Trophoblast cell (in vitro differentiated cells and primary cell): ENCODE results near the gene HIGD1C.
"Not testable (repeated sequence)": the region's sequence is repeated elsewhere in the genome, so short reads cannot be mapped to it uniquely, and the experiment has no call there.

ENCODE experiments used
- DNase-seq, 2 donors: peaks; one replicate each; pipeline ENCODE4 v3.0.0-alpha.2; 2016
- H2AFZ ChIP-seq: 2 replicates; pipeline ENCODE4 v1.6.1; 2013; ENCODE audit warnings: low read length, moderate library complexity, mild to moderate bottlenecking; ENCODE audit not compliant: insufficient read depth, poor library complexity
- H2AK5ac ChIP-seq: 2 replicates; pipeline ENCODE4 v1.6.1; 2013; ENCODE audit warnings: mild to moderate bottlenecking, low read length
- H2BK120ac ChIP-seq: 2 replicates; pipeline ENCODE4 v1.6.1; 2013; ENCODE audit warnings: low read length, mild to moderate bottlenecking, moderate library complexity; ENCODE audit not compliant: insufficient read depth, poor library complexity
- H2BK12ac ChIP-seq: 2 replicates; pipeline ENCODE4 v1.6.1; 2013; ENCODE audit warnings: mild to moderate bottlenecking, low read length, moderate library complexity
- H2BK5ac ChIP-seq: 2 replicates; pipeline ENCODE4 v1.6.1; 2013; ENCODE audit warnings: low read length, low read depth, moderate library complexity, mild to moderate bottlenecking; ENCODE audit not compliant: poor library complexity
- H3K14ac ChIP-seq: 2 replicates; pipeline ENCODE4 v1.6.1; 2013; ENCODE audit warnings: mild to moderate bottlenecking, low read length
- H3K18ac ChIP-seq: 2 replicates; pipeline ENCODE4 v1.6.1; 2013; ENCODE audit warnings: mild to moderate bottlenecking, low read length
- H3K23ac ChIP-seq: 2 replicates; pipeline ENCODE4 v1.6.1; 2013; ENCODE audit warnings: low read length
- H3K27ac ChIP-seq: 2 replicates; pipeline ENCODE4 v1.5.1; 2013; ENCODE audit warnings: low read depth, mild to moderate bottlenecking, inconsistent platforms, low read length, moderate library complexity
- H3K27me3 ChIP-seq: 2 replicates; pipeline ENCODE4 v1.6.1; 2013; ENCODE audit warnings: inconsistent platforms, mild to moderate bottlenecking, low read length, moderate library complexity; ENCODE audit not compliant: insufficient read depth
- H3K36me3 ChIP-seq, 2 experiments: 1 replicate in 1 of 2; 2 replicates in 1 of 2; pipeline ENCODE4 v1.6.1; 2013; ENCODE audit warnings: low read length in 2 of 2, mild to moderate bottlenecking in 2 of 2, moderate library complexity in 1 of 2; ENCODE audit not compliant: insufficient read depth in 2 of 2, control insufficient read depth in 1 of 2
- H3K4ac ChIP-seq: 2 replicates; pipeline ENCODE4 v1.6.1; 2013; ENCODE audit warnings: low read depth, mild to moderate bottlenecking, low read length, moderate library complexity
- H3K4me1 ChIP-seq, 2 experiments: 1 replicate in 1 of 2; 2 replicates in 1 of 2; pipeline ENCODE4 v1.6.1; 2013; ENCODE audit warnings: low read length in 2 of 2, mild to moderate bottlenecking in 2 of 2, moderate library complexity in 1 of 2; ENCODE audit not compliant: insufficient read depth in 2 of 2, control insufficient read depth in 1 of 2
- H3K4me2 ChIP-seq: 2 replicates; pipeline ENCODE4 v1.6.1; 2013; ENCODE audit warnings: inconsistent platforms, mild to moderate bottlenecking, low read length, moderate library complexity
- H3K4me3 ChIP-seq: 2 replicates; pipeline ENCODE4 v1.5.1; 2013; ENCODE audit warnings: mild to moderate bottlenecking, low read depth, low read length, inconsistent platforms
- H3K79me1 ChIP-seq: one replicate; pipeline ENCODE4 v1.6.1; 2013; ENCODE audit warnings: low read length
- H3K79me2 ChIP-seq: 2 replicates; pipeline ENCODE4 v1.6.1; 2013; ENCODE audit warnings: low read length, mild to moderate bottlenecking; ENCODE audit not compliant: control insufficient read depth, insufficient read depth, poor library complexity
- H3K9ac ChIP-seq: 2 replicates; pipeline ENCODE4 v1.6.1; 2013; ENCODE audit warnings: mild to moderate bottlenecking, low read length
- H3K9me3 ChIP-seq: 2 replicates; pipeline ENCODE4 v1.6.1; 2013; ENCODE audit warnings: low read depth, mild to moderate bottlenecking, control low read depth, inconsistent platforms, low read length; ENCODE audit not compliant: insufficient read depth
- H4K12ac ChIP-seq: 2 replicates; pipeline ENCODE4 v1.6.1; 2013; ENCODE audit warnings: low read depth, mild to moderate bottlenecking, low read length, moderate library complexity
- H4K8ac ChIP-seq: 2 replicates; pipeline ENCODE4 v1.6.1; 2013; ENCODE audit warnings: low read depth, mild to moderate bottlenecking, low read length, moderate library complexity
- H4K91ac ChIP-seq: one replicate; pipeline ENCODE4 v1.6.1; 2013; ENCODE audit warnings: low read depth, mild to moderate bottlenecking, low read length, moderate library complexity
- WGBS: extraction: QIAGEN DNeasy Blood & Tissue Kit; methylation state at CpG from one replicate; pipeline ENCODE4 v1.1.7; 2013; ENCODE audit warnings: missing lambda C conversion rate; ENCODE audit not compliant: insufficient read length, insufficient coverage; ENCODE audit errors: extremely low coverage; 5-methylcytosine and 5-hydroxymethylcytosine counted together

HIGD1C gene

GRCh38 chr12:50949801-50950302 is 2.5 kb upstream of the HIGD1C start:
- no peak for DNase-seq
- no peak overlapping the region for H2AK5ac ChIP-seq
- H3K23ac ChIP-seq, result no peak overlapping the region
- H3K14ac ChIP-seq, result no peak overlapping the region
- H2BK120ac ChIP-seq, result no peak overlapping the region
- H3K27ac ChIP-seq, result no peak overlapping the region
- H3K79me1 ChIP-seq, result no peaks in the 10 kb centered on the region
- WGBS, result no CpG with 5 or more reads among the region's 4 CpGs
- no peak overlapping the region for H3K18ac ChIP-seq
- H2AFZ ChIP-seq, result no peak overlapping the region
- H4K91ac ChIP-seq, result no peak overlapping the region
- no peaks in the 10 kb centered on the region for H3K79me2 ChIP-seq
- no peak overlapping the region for H4K8ac ChIP-seq
- peak overlapping the region; percentile 8 for H2BK12ac ChIP-seq
- no peak overlapping the region for H3K4me2 ChIP-seq
- H3K4ac ChIP-seq, result no peak overlapping the region
- H3K9ac ChIP-seq, result peak overlapping the region; percentile 51
- no peaks in the 10 kb centered on the region for H3K36me3 ChIP-seq
- no peak overlapping the region for H2BK5ac ChIP-seq
- H3K27me3 ChIP-seq, result no peaks in the 10 kb centered on the region
- peaks cover 1% of the 10 kb centered on the region for H3K9me3 ChIP-seq
- H4K12ac ChIP-seq, result no peak overlapping the region
- H3K4me1 ChIP-seq, result no peaks in the 10 kb centered on the region
- no peak overlapping the region for H3K4me3 ChIP-seq

- no peak for DNase-seq
- no peaks in the 10 kb centered on the region for H3K79me2 ChIP-seq
- no peak overlapping the region for H3K4ac ChIP-seq
- H3K23ac ChIP-seq, result no peak overlapping the region
- H2BK12ac ChIP-seq, result no peak overlapping the region
- H2AK5ac ChIP-seq, result no peak overlapping the region
- H3K4me1 ChIP-seq, result no peaks in the 10 kb centered on the region
- H3K9ac ChIP-seq, result no peak overlapping the region
- WGBS, result no CpG with 5 or more reads among the region's 2 CpGs
- H3K14ac ChIP-seq, result no peak overlapping the region
- no peak overlapping the region for H3K18ac ChIP-seq
- peaks cover 1% of the 10 kb centered on the region for H3K9me3 ChIP-seq
- no peak overlapping the region for H3K27ac ChIP-seq
- H2BK120ac ChIP-seq, result no peak overlapping the region
- no peaks in the 10 kb centered on the region for H3K79me1 ChIP-seq
- no peak overlapping the region for H2BK5ac ChIP-seq
- no peak overlapping the region for H4K91ac ChIP-seq
- H2AFZ ChIP-seq, result no peak overlapping the region
- H3K27me3 ChIP-seq, result no peaks in the 10 kb centered on the region
- H3K36me3 ChIP-seq, result no peaks in the 10 kb centered on the region
- no peak overlapping the region for H4K8ac ChIP-seq
- H4K12ac ChIP-seq, result no peak overlapping the region
- H3K4me2 ChIP-seq, result no peak overlapping the region
- no peak overlapping the region for H3K4me3 ChIP-seq
Observed at GRCh38 chr12:50951112-50951511, 1.2 kb upstream of the HIGD1C start.

GRCh38 chr12:50953047-50953446 is 703 bp downstream of the HIGD1C start:
- no peak overlapping the region for H3K14ac ChIP-seq
- H2AK5ac ChIP-seq, result no peak overlapping the region
- no peak overlapping the region for H4K91ac ChIP-seq
- no peaks in the 10 kb centered on the region for H3K27me3 ChIP-seq
- no CpG with 5 or more reads among the region's 7 CpGs for WGBS
- no peak overlapping the region for H3K4ac ChIP-seq
- no peak overlapping the region for H3K18ac ChIP-seq
- H3K9me3 ChIP-seq, result peaks cover 1% of the 10 kb centered on the region
- H3K27ac ChIP-seq, result no peak overlapping the region
- H2AFZ ChIP-seq, result no peak overlapping the region
- H3K4me2 ChIP-seq, result no peak overlapping the region
- no peak overlapping the region for H2BK12ac ChIP-seq
- H3K36me3 ChIP-seq, result no peaks in the 10 kb centered on the region
- H3K79me1 ChIP-seq, result no peaks in the 10 kb centered on the region
- H3K23ac ChIP-seq, result no peak overlapping the region
- H3K4me3 ChIP-seq, result no peak overlapping the region
- no peaks in the 10 kb centered on the region for H3K79me2 ChIP-seq
- H2BK5ac ChIP-seq, result no peak overlapping the region
- no peak overlapping the region for H3K9ac ChIP-seq
- no peak overlapping the region for H2BK120ac ChIP-seq
- DNase-seq, result no peak
- no peak overlapping the region for H4K12ac ChIP-seq
- no peaks in the 10 kb centered on the region for H3K4me1 ChIP-seq
- no peak overlapping the region for H4K8ac ChIP-seq

GRCh38 chr12:50954789-50955188 is 2.4 kb downstream of the HIGD1C start:
- not testable (repeated sequence) for H3K9me3 ChIP-seq, H3K4me3 ChIP-seq, H4K12ac ChIP-seq, H3K23ac ChIP-seq, H3K27ac ChIP-seq, H2BK120ac ChIP-seq, H3K9ac ChIP-seq, H3K4ac ChIP-seq, DNase-seq, H4K8ac ChIP-seq, H4K91ac ChIP-seq, H2BK5ac ChIP-seq, H3K79me2 ChIP-seq, H3K14ac ChIP-seq, H2AK5ac ChIP-seq, H3K18ac ChIP-seq, H3K4me2 ChIP-seq, H3K27me3 ChIP-seq, H3K79me1 ChIP-seq, H3K36me3 ChIP-seq, H2AFZ ChIP-seq, H3K4me1 ChIP-seq, H2BK12ac ChIP-seq
- WGBS, result no CpG with 5 or more reads among the region's 2 CpGs
